ENCODE data around the gene CCDC9B.

CCDC9B gene

GRCh38 chr15:40365624-40366456 is 25.1 kb upstream of the CCDC9B start:
- DNase-seq (ENCODE audit: low spot score): no peak

DNA sequence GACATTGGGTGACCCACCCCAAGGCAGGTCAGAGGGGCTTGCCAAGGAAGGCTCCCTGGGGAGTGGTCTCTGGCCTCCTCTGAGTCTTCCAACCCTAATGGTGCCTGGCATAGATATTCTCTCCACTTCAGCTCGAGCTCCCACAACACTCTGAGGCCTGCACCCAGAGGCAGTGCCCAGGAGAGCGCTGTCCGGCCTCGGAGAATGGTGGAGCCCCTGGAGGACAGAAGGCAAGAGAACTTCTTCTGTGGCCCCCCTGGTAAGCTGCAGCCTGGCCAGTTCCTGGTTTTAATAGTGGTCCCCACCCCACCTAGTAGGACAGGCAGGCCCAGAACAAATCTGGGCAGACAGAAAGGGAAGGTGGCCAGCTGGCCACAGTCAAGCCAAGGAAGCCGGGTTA is 24.3 kb upstream of the CCDC9B start:
- no peak for DNase-seq (ENCODE audit: low spot score)

- DNase-seq (ENCODE audit: low spot score): no peak
Observed at GRCh38 chr15:40364251-40364650, 23.5 kb upstream of the CCDC9B start.

GRCh38 chr15:40363611-40364010 is 22.9 kb upstream of the CCDC9B start:
- no peak for DNase-seq (ENCODE audit: low spot score)

- no peak for DNase-seq (ENCODE audit: low spot score)
Observed at GRCh38 chr15:40361640-40362039, 20.9 kb upstream of the CCDC9B start.

DNA sequence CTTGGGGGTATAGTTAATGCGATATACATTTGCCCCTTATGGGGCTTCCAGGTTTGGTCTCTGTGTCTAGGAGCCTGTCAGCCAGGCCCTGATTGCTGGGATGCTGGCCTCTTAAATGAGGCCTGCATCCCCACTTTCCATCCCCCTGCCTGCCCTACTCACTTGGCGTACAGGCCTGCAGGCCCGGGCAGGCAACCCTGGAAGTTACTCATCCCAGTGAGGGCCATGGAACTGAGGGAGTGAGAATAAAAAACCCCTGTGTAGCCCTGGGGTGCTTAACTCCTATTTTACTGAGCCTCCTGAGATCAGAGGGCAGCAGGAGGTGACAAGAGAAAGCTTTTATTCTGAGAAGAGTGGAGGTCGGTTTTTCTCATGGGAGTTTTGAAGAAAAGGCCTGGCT is 19.3 kb upstream of the CCDC9B start:
- DNase-seq (ENCODE audit: low spot score): no peak

DNA sequence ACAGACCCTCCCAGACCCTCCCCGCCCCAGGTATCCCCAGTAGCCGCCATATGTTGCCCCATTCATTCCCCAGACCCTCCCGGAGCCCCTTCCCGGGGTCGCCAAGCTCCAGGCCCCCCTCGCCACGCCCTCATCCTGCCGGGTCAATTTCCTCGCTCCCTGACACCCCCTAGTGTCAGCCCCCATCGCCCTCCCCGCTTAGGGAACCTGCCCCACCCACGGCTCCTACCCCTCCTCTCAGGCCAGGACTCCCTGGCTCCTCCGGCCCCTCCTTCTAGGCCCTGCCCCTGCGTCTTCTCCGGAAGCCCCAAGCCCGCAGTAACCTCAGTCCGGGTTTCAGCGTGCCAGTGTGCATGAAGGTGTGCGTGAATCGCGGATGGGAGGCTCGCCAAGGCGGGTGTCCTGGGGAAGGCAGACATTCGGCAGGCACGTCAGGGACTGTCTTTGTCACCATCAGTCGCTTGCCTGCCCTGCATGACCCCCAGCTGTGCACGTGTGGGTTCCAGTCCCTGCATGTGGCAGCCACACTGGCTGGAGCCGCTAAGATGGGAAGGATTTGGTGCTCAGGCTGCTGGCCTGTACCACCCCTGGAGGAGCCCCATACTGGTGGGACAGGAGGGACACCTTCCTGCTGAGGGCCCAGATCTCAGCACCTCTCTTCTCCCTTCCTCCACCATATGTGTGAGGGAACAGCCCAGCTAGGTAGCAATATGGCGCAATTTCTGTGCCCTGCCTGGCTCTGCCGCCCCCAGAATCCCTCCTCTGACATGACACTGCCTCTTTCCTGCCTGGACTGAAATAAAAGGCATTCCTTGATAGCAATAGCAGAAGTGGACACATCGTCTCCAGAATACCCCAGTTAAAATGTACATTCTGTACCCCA is 18.0 kb upstream of the CCDC9B start:
- no peak for DNase-seq (ENCODE audit: low spot score)

GRCh38 chr15:40357723-40358470 is 17.2 kb upstream of the CCDC9B start, which contains the start of gene DISP2:
Gene DISP2, plus strand, starts transcription at chr15:40358219. Its CDS starts 103 bp downstream, at chr15:40358322.
- peak; percentile 99 for DNase-seq (ENCODE audit: low spot score)

DNA sequence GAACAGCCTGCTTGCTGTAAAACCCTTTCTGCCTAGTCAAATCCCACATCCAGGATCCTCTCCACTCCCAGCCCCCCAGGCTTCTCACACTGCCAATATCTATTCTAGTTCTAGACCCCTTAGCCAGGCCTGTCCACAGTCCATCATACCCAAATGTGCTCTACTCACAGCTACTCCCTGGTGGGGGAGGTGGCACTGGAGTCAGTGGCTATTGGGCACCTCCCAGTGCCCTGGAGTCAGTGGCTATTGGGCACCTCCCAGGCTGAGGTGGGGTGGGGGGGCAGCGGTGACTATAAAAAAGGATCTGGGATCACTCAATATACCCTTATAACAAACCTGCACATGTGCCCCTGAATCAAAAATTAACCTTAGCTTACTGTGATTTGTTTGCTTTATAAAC is 16.5 kb upstream of the CCDC9B start:
- no peak for DNase-seq (ENCODE audit: low spot score)

- no peak for DNase-seq (ENCODE audit: low spot score)
Observed at GRCh38 chr15:40355976-40356585, 15.3 kb upstream of the CCDC9B start.

- no peak for DNase-seq (ENCODE audit: low spot score)
Observed at GRCh38 chr15:40354408-40355171, 13.9 kb upstream of the CCDC9B start.

- DNase-seq (ENCODE audit: low spot score): no peak
Observed at GRCh38 chr15:40353697-40354096, 13.0 kb upstream of the CCDC9B start.

GRCh38 chr15:40352281-40352901 is 11.7 kb upstream of the CCDC9B start:
- no peak for DNase-seq (ENCODE audit: low spot score)

- DNase-seq (ENCODE audit: low spot score): no peak
Observed at GRCh38 chr15:40349163-40349562, 8.4 kb upstream of the CCDC9B start.

DNA sequence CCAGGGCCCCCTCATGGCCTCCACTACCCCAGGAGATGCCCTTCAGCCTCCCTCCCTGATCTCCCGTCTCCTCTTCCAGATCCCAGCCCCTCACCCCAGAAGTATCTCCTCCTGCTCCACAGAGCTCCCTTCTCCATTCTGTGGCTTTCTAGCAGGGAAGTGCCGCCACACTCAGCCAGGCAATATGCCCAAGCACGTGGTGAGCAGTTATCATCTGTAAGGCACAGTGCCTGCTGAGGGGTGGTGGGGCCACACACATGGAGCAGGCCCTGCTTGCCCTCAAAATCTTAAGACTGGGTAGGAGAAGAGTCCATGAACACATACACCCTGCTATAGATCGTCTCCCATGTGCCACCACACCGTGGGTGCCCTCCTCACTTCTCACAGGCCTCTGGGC is 7.7 kb upstream of the CCDC9B start:
- no peak for DNase-seq (ENCODE audit: low spot score)

DNA sequence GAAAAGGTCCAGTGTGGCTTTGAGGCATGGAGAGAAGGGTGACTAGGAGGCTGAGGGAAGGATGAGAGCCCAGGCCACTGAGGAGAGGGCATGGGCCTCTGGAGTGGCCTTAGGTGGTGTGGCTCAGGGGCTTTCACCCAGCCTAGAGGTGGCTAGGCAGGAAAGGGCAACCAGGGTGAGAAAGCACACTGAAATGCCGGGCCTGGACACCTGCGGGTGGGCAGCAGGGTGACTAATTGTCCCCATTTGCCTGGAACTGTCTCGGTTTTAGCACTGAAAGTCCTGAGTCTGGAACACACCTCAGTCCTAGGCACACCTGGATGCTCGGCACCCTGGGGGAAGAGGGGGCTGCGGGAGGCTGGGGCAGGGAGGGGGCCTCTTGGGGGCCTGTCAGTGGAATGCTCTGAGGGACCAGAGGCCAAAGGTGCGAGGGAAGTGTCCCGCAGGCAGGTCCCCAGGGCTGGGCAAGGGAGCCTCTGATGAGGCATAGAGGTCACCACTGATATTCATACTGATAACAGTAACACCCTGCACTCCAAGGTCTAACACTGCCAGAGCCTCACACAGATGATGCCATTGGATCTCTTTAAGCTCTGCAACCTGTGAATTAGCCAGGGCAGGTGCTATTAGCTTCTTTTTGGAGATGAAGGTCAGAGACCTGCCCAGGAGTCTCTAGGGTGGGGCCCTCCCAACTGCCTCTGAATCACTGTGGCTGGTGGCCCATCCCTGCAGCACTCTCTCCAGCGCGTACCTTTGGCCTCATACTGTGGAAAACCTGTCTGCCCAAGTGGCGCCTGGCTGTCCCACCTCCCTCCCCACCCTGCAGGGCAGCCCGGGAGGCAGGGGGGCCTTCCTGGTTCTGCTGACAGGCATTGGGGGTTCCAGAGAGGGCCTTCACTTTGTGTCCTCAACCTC is 7.1 kb upstream of the CCDC9B start:
- DNase-seq (ENCODE audit: low spot score): no peak

- DNase-seq (ENCODE audit: low spot score): no peak
Observed at GRCh38 chr15:40346579-40347558, 6.1 kb upstream of the CCDC9B start.

GRCh38 chr15:40345867-40346578 is 5.3 kb upstream of the CCDC9B start:
- no peak for DNase-seq (ENCODE audit: low spot score)

All from germinal center (tissue), 1 donor.